HG03135 (cell line): Measurements from ENCODE around the gene GALNT18.

Experiments used
- ATAC-seq: cut with Tn5 transposase; IDR thresholded peaks from one replicate; pipeline ENCODE4 v1.9.1; 2021; ENCODE audit warnings: mild to moderate bottlenecking, moderate library complexity; ENCODE audit not compliant: unreplicated experiment

Gene GALNT18

DNA sequence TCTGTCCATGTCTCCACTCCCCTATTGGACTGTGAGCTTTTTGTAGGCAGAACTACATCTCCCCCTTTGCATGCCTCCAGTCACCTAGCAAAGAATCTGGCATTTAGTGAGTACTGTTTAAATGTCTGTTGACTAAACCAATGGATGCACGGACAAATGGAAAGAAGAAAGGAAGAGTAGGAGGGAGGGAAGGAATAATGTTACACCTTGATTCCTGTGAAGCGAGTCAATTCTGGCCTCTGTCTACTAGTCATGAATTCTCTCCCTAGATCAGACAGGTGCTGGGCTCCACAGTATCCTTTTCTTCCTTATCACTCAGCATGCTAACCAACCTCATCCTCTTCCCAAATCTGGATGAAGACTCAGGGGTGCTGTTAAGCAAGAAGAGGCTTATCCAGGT is 33.6 kb downstream of the GALNT18 start:
- no peak for ATAC-seq

DNA sequence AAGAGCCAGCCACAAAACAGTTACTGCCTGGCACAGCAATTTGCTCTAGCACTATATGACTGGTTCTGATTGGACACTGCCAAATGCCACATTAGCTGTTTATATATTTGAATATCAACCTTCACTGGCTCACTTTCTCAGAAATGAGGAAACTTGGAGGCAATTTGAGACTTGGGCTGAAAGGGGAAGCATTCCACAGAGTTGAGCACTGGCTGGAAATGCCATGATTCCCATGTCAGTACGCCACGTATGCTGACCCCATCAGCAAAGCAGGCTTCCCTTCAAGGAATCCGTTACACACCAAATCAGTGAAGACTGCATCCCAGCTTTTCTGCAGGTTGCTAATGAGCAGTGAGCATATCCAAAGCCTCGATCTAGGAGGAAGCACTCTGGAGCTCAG is 34.7 kb downstream of the GALNT18 start:
- ATAC-seq: no peak

DNA sequence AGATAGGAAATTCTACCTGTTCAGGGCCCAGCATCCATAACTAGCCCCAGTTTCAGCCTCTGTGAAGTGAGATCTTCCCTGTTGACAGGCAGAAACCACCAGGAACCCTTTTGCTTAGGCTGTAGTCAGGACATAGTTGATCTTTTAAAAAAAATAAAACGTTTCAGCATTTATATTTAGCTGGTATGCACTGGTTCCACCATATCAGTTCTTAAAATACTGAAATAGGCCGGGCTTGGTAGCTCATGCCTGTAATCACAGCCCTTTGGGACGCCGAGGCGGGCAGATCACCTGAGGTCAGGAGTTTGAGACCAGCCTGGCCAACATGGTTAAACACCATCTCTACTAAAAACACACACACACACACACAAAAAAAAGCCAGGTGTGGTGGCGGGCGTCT is 35.3 kb downstream of the GALNT18 start:
- ATAC-seq: no peak

DNA sequence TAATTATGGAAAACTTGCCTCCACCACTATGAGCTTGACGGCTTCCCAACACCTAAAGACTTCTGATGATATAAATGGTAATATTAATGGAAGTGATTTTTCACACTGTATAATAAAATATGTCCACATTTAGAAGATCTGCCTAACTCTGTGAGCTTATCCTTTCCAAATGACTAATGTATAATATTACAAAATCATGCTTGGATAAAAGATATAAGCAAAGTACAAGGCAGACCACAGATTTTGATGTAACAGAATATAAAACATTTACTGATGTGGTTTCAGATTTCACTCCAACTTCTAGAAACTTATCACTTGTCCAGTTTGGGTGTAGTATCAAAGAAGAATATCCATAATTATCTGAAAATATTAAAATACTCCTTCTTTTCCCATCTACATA is 36.9 kb downstream of the GALNT18 start:
- ATAC-seq: no peak

GRCh38 chr11:11584530-11584810 is 37.3 kb downstream of the GALNT18 start:
- ATAC-seq: no peak

DNA sequence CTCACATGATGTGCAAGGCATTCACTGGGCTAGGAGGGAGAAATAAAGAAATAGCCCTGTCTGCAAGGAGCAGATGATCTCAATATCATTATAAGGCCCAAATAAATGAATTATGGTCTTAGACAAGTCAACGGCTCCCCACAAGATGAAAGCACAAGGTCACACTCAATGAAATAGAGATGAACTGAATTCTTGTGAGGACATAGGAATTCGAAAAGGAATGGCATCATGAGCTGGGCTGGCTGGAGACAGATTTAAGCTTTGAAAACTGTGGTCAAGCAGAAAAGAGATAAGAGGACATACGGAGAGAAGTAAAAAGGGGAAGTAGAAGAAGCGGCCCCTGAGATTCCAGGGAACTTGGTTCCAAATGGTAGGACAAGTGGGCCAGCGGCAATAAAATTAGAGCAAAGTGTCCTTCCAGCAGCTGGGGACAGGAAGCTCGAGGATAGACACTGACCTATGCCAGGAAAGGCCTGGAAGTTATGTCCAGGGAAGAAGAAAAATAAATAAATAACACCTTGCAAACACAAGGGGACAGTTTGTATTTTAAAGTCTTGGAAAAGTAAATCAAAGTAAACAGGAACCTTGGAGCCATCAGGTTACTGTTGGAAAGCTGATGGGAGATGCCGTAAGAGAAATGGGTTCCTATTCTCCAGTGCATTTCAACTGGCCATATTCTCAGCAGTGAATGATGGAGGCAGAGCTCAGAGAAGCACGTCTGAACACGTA is 37.8 kb downstream of the GALNT18 start:
- no peak for ATAC-seq

GRCh38 chr11:11582011-11582701 is 39.6 kb downstream of the GALNT18 start:
- ATAC-seq: no peak

DNA sequence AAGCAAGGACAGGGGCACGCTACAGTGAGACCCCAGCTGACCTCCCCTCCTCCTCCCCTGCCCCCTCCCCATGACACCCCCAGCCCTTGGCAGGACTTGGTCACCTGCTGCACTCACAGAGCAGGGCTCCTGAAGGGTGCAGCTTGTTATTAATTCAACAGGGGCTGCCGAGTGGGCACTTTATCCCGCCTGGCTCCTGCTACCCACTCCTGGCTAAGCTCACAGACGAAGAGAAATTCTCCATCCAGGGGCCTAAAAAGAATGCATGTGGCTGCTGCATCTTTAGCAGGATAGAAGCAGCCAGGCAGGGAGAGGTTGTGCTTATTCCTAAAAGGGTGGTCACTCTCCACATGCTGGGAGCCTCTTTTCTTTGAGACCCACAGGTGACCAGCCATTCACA is 40.3 kb downstream of the GALNT18 start:
- ATAC-seq: no peak

DNA sequence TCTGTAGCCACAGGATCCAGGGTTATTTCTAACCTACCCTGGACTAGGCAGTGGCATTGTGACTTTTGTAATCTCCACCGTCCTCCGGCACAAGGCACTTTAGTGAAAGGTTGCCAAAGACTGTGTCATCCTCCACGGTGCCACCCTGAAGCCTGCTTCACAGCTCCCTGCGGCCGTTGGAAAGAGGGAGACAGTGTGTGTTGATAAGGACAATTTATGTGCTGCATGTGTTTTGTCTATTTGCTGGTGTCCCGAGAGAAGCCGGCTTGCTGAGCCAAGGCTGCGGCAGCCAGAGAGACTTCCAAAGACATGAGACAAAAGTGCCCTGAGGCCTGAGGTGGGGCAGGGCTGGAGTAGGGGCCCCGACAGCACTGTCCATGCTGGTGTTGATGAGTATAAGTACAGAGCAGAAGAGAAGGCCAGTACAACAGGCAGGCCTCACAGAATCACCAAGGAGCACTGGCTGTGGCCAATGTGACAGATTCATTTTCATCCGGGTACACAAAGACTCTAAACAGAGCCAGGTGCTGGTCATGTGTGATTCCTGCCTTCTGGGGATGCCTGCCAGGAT is 40.9 kb downstream of the GALNT18 start:
- no peak for ATAC-seq

DNA sequence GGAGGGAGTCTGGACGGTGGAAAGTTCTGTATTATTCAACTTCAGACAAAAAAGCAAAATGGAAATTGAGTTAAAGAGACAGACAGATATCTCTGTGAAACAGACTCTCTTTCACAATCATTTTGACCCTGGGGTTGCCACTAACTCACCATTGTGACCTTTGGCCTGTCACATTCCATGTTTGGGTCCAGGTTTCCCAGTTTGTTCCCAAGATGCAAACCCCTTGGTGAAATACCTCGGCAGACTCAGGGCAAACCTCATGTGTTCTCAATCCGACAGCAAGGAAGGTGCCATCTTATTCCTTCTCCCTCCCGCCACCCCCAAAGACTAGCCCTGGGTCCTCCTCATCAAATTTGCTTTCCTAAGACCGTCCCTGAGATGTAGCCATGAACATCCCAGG is 41.8 kb downstream of the GALNT18 start:
- no peak for ATAC-seq

- ATAC-seq: no peak
These were observed 42.5 kb downstream of the GALNT18 start for GRCh38 chr11:11579012-11579988.

- ATAC-seq: no peak
These were observed 43.6 kb downstream of the GALNT18 start for GRCh38 chr11:11577932-11578911.

DNA sequence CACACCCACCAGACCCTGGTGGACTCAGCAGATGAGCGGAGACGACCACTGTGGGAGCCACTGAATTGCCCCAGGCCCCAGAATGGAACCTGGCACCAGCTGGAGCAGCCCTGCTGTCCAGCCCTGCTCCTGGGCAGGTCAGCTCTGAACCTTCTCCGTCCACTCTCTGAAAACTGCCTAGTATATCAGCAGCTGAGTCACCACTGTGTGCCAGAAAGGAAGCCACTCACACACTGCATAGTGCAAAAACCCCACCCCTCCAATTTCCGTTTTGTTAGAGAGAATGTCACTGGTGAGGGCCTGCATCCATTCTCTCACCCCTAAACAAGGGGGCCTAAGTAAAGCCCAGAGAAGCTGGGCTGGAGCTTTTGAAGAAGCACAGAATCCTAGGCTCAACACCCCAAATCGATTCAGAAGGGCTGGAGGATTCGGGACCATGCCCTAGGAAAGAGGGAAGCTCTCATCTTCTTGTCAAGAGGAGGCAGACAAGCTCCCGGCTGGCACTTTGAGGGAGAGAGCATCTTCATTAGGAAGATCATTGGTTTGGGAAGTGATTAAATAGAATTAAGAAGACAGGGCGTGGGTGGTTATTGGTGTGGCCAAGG is 44.5 kb downstream of the GALNT18 start:
- ATAC-seq: no peak

DNA sequence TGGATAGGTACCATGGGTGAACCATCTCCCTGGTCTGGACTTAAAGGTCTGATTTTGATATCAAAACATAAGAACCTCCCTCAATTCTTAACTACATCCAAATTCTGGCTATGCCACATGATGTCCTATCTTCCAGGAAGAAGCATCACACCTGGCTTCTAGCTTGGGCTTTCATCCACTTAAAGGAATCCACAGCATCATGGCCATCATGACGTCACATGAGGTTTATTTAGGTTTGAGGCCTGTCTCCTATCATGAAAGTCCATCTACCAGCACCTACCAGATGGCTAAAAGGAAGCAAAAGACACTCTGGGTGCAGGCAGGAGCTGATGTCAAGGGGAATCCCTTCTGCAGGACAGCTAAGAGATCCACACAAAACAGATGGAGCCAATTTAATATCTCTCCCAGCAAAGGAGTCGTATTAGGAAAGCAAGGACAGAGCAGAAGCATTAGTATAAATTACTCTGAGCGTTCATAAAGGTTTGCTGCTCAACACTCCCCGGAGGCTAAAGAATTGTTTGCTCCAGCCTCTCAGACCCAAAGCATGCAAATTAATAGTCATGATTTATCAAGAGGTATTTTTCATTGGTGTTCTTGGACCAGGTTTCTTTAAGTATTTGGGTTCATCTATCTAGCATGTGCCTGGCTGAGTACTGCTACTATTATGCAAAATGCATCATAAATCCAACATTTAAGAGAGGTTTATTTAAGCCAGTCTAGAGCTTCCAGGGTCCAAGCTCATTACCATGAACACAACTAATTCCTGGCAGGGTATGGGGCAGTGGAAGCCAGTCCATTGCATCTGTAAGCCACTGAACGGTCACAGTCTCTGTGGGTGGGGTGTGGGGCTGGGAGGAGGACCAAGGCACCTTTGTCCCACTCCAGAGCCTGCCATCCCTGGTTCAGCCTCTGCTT is 47.2 kb downstream of the GALNT18 start:
- ATAC-seq: no peak

- no peak for ATAC-seq
These were observed 49.4 kb downstream of the GALNT18 start for GRCh38 chr11:11572386-11572785.

GRCh38 chr11:11571893-11572292 is 49.9 kb downstream of the GALNT18 start:
- no peak for ATAC-seq

DNA sequence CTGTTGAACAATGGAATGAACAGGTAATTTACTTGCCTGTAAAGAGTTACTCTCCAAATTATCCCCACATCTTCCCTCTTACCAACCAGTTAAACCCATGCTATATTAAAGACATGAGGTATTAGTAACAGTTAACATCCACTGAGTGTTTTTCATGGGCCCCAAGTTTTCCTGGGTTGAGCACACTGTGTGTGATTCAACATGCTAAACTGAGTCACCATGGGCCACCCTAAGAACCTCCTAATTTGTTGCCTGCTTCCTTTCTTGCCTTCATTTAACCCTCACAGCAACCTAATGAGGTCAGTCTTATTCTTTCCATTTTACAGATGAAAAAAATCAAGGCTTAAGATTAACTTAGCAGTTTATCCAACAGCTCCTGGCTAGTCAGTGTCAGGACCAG is 51.0 kb downstream of the GALNT18 start:
- ATAC-seq: no peak

- ATAC-seq: no peak
These were observed 51.8 kb downstream of the GALNT18 start for GRCh38 chr11:11569936-11570491.
